Placental pericyte (primary cell): ENCODE measurements around the gene NLRP11. TPM values are rescaled to one million over a fixed set of nuclear protein-coding genes. Genes with fewer than 3 reads are reported as not detected.

Source experiments
- total RNA-seq: library from RNA; depleted of rRNA; stranded (reverse); fragments of >200 nt; gene quantifications from 2 replicates; pipeline ENCODE4 v1.2.3, GENCODE V29; 2012

Gene NLRP11
- total RNA-seq, result not detected in 2 replicates

GRCh38 chr19:55831846-55832245, at the start of gene NLRP11:
TSS of gene NLRP11 (minus strand) at chr19:55831999. CDS start at chr19:55818174, 13,825 bp downstream.

GRCh38 chr19:55836340-55836739, 4.5 kb upstream of the NLRP11 start, which contains the start of gene NLRP4:
TSS of gene NLRP4 (plus strand) at chr19:55836540. CDS start at chr19:55852081, 15,541 bp downstream.

GRCh38 chr19:55768818-55769217, 63.0 kb downstream of the NLRP11 start, which contains the start of gene RFPL4AL1:
TSS of gene RFPL4AL1 (plus strand) at chr19:55769118. CDS start at chr19:55771805, 2,687 bp downstream.

GRCh38 chr19:55758797-55759196, 73.0 kb downstream of the NLRP11 start, which contains the start of gene RFPL4A:
TSS of gene RFPL4A (plus strand) at chr19:55759097. CDS start at chr19:55761801, 2,704 bp downstream.

GRCh38 chr19:55738302-55738701, 93.5 kb downstream of the NLRP11 start, which contains the start of gene NLRP9:
TSS of gene NLRP9 (minus strand) at chr19:55738402. CDS start at chr19:55738374, 28 bp downstream.

Other genes starting within 250 kb of the NLRP11 start
- gene FIZ1, start 232.5 kb downstream of the NLRP11 start, total RNA-seq, result 4.2 and 5.6 TPM in 2 replicates
- 9.6 and 13.3 TPM in 2 replicates for gene ZNF524, start 231.7 kb downstream of the NLRP11 start, total RNA-seq
- gene ZNF865, start 226.4 kb downstream of the NLRP11 start, total RNA-seq, result 2.4 and 2.6 TPM in 2 replicates
- gene ZNF784, start 207.4 kb downstream of the NLRP11 start, total RNA-seq, result 4.9 and 7.0 TPM in 2 replicates
- 8.2 and 9.0 TPM in 2 replicates for gene ZNF580, start 191.0 kb downstream of the NLRP11 start, total RNA-seq
- gene ZNF581, start 188.3 kb downstream of the NLRP11 start, total RNA-seq, result 13.5 and 22.1 TPM in 2 replicates
- 7.7 and 16.6 TPM in 2 replicates for gene CCDC106, start 183.8 kb downstream of the NLRP11 start, total RNA-seq
- gene U2AF2, start 177.0 kb downstream of the NLRP11 start, total RNA-seq, result 146 and 147 TPM in 2 replicates
- 87.8 and 104 TPM in 2 replicates for gene EPN1, start 156.8 kb downstream of the NLRP11 start, total RNA-seq
- gene NLRP9, start 93.6 kb downstream of the NLRP11 start, total RNA-seq, result not detected in 2 replicates
- gene RFPL4A, start 72.9 kb downstream of the NLRP11 start, total RNA-seq, result not detected in 2 replicates
- gene RFPL4AL1, start 62.9 kb downstream of the NLRP11 start, total RNA-seq, result not detected in 2 replicates
- gene NLRP4, start 4.5 kb upstream of the NLRP11 start, total RNA-seq, result under 0.01 TPM in 1 of 2 replicates, not detected in the other
- gene NLRP13, start 100.3 kb upstream of the NLRP11 start, total RNA-seq, result not detected in 2 replicates
- not detected in 2 replicates for gene NLRP8, start 115.8 kb upstream of the NLRP11 start, total RNA-seq
- not detected in 2 replicates for gene NLRP5, start 154.8 kb upstream of the NLRP11 start, total RNA-seq